Measurements from ENCODE around the gene RAB24.

The RAB24 gene

GRCh38 chr5:177319913-177320588 is 16.5 kb upstream of the RAB24 start:
- H3K27me3 ChIP-seq, result no peaks in the 10 kb centered on the region
- DNase-seq, result no peak
- no peaks in the 10 kb centered on the region for H3K4me1 ChIP-seq
- no peak for TF ChIP-seq CTCF (IDR thresholded peaks at IDR 0.05; ENCODE audit: low read depth, low read length)
- H3K4me3 ChIP-seq (ENCODE audit: low read depth, low read length), result no peak overlapping the region
- H3K9me3 ChIP-seq, result no peaks in the 10 kb centered on the region
- H3K36me3 ChIP-seq, result 0 out of 2 replicates have a peak, but pooled peaks cover 3% of the 10 kb centered on the region

- DNase-seq, result peak; percentile 80
- Histone ChIP-seq H3K4me1 (no peaks in the 10 kb centered on the region), H3K9me3 (no peaks in the 10 kb centered on the region), H3K4me3 (ENCODE audit: low read depth, low read length) (no peak overlapping the region), H3K36me3 (0 out of 2 replicates have a peak, but pooled peaks cover 3% of the 10 kb centered on the region), H3K27me3 (no peaks in the 10 kb centered on the region)
- TF ChIP-seq CTCF (IDR thresholded peaks at IDR 0.05; ENCODE audit: low read depth, low read length), result peak; percentile 96
These were observed 14.4 kb upstream of the RAB24 start for GRCh38 chr5:177317959-177318377.

GRCh38 chr5:177316005-177316404 is 12.5 kb upstream of the RAB24 start:
- Histone ChIP-seq H3K36me3 (0 out of 2 replicates have a peak, but pooled peaks cover 3% of the 10 kb centered on the region), H3K9me3 (no peaks in the 10 kb centered on the region), H3K4me3 (ENCODE audit: low read depth, low read length) (no peak overlapping the region), H3K4me1 (no peaks in the 10 kb centered on the region), H3K27me3 (no peaks in the 10 kb centered on the region)
- no peak for DNase-seq
- TF ChIP-seq CTCF (IDR thresholded peaks at IDR 0.05; ENCODE audit: low read depth, low read length), result no peak

- Histone ChIP-seq H3K27me3 (no peaks in the 10 kb centered on the region), H3K9me3 (no peaks in the 10 kb centered on the region), H3K4me1 (peaks cover under 1% of the 10 kb centered on the region; the same call in 1 of the 2 replicates), H3K36me3 (0 out of 2 replicates have a peak, but pooled peaks cover 3% of the 10 kb centered on the region), H3K4me3 (ENCODE audit: low read depth, low read length) (no peak overlapping the region)
- DNase-seq, result no peak
- no peak for TF ChIP-seq CTCF (IDR thresholded peaks at IDR 0.05; ENCODE audit: low read depth, low read length)
These were observed 11.9 kb upstream of the RAB24 start for GRCh38 chr5:177315411-177315810.

- no peaks in the 10 kb centered on the region for H3K27me3 ChIP-seq
- TF ChIP-seq CTCF (IDR thresholded peaks at IDR 0.05; ENCODE audit: low read depth, low read length), result no peak
- H3K4me3 ChIP-seq (ENCODE audit: low read depth, low read length), result no peak overlapping the region
- no peak for DNase-seq
- no peaks in the 10 kb centered on the region; the same call in 1 of the 2 replicates for H3K36me3 ChIP-seq
- H3K4me1 ChIP-seq, result peaks cover 6% of the 10 kb centered on the region; the same call in 1 of the 2 replicates
- H3K9me3 ChIP-seq, result no peaks in the 10 kb centered on the region
These were observed 11.1 kb upstream of the RAB24 start for GRCh38 chr5:177314376-177315342.

Measured in BE2C (cell line).